Measurements from ENCODE around the gene LRRC53. TPM values are rescaled to one million over a fixed set of nuclear protein-coding genes. Genes with fewer than 3 reads are reported as not detected.

LRRC53 gene
- polyA plus RNA-seq, 3 donors, result not detected

DNA sequence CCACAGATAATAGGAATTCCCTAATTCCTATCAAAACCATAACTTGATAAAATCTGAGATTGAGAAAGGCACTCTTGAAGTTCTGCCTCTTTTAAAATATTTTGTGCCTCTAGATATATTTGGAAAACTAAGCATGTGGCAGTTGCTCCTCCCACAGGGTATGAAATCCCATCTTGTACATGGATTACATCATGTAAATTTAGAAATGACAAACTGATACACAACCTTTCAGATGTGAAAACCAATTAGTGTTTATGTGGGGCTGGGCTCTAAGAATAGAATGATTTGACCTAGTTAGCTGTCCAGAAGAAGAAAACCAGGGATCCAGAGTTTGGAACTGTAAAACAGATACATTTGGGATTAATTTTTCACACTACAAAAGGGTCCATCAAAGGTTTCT, 15.7 kb downstream of the LRRC53 start:
- Mint-ChIP-seq H3K27me3 (ENCODE audit: low read depth in 3 of 3) (peaks cover 0 to 2% (median 0%) of the 10 kb centered on the region in 3 donors), H3K36me3 (no peaks in the 10 kb centered on the region), H3K4me3 (no peak overlapping the region), H3K9me3 (peaks cover 0 to 5% (median 0%) of the 10 kb centered on the region in 7 donors), H3K4me1 (no peaks in the 10 kb centered on the region), H3K27ac (no peak overlapping the region)
- TF ChIP-seq, protein P1, sequence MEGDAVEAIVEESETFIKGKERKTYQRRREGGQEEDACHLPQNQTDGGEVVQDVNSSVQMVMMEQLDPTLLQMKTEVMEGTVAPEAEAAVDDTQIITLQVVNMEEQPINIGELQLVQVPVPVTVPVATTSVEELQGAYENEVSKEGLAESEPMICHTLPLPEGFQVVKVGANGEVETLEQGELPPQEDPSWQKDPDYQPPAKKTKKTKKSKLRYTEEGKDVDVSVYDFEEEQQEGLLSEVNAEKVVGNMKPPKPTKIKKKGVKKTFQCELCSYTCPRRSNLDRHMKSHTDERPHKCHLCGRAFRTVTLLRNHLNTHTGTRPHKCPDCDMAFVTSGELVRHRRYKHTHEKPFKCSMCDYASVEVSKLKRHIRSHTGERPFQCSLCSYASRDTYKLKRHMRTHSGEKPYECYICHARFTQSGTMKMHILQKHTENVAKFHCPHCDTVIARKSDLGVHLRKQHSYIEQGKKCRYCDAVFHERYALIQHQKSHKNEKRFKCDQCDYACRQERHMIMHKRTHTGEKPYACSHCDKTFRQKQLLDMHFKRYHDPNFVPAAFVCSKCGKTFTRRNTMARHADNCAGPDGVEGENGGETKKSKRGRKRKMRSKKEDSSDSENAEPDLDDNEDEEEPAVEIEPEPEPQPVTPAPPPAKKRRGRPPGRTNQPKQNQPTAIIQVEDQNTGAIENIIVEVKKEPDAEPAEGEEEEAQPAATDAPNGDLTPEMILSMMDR (IDR thresholded peaks at IDR 0.05), result no peak
- Histone ChIP-seq H4K20me1 (ENCODE audit: insufficient read depth, low read length) (no peaks in the 10 kb centered on the region), H3K27ac (ENCODE audit: low read depth in 1 of 2, low read length in 2 of 2) (no peak overlapping the region), H3K79me2 (ENCODE audit: insufficient read depth, low read length) (no peaks in the 10 kb centered on the region), H3K9ac (ENCODE audit: insufficient read depth, low read length, poor library complexity, severe bottlenecking) (no peak overlapping the region), H3K4me3 (replicated peaks in 1 of 3; ENCODE audit: low read depth in 2 of 3, low read length in 3 of 3) (no peak overlapping the region), H2AFZ (ENCODE audit: insufficient read depth, low read depth, low read length, poor library complexity, severe bottlenecking) (no peak overlapping the region), H3K36me3 (replicated peaks in 1 of 2; ENCODE audit: control insufficient read depth in 1 of 2, insufficient read depth in 2 of 2, low read length in 2 of 2) (no peaks in the 10 kb centered on the region), H3K4me2 (replicated peaks; ENCODE audit: extremely low read depth, low read length, poor library complexity, severe bottlenecking) (no peak overlapping the region), H3K27me3 (ENCODE audit: control insufficient read depth in 2 of 2, insufficient read depth in 2 of 2, low read length in 2 of 2) (no peaks in the 10 kb centered on the region), H3K4me1 (ENCODE audit: control insufficient read depth in 1 of 2, insufficient read depth in 2 of 2, low read length in 2 of 2) (no peaks in the 10 kb centered on the region), H3K9me3 (replicated peaks in 1 of 2; ENCODE audit: control insufficient read depth in 1 of 2, insufficient read depth in 1 of 2, low read length in 2 of 2) (no peaks in the 10 kb centered on the region)
- DNase-seq, result no peak
- intact Hi-C loops (cut with micrococcal nuclease), result no loop called here

DNA sequence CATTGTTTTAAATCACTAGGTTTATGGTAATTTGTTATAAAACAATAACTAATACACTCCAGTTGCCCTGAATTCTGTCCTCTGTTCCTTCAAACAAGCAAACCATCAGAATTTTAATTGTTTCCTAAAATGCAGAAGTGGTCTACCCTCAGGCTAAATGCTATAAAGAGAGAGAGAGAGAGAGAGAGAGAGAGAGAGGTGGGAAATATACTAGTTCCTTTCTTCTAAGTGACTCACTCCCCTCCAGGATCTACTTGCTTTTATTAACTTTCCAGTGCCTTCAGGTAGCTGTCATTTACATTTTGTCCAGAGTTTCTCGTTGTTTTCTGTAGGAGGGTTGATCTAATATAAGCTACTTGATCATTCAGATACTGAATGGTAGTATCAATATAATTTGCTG, 26.4 kb downstream of the LRRC53 start:
- H3K9me3 ChIP-seq (replicated peaks in 1 of 2; ENCODE audit: control insufficient read depth in 1 of 2, insufficient read depth in 1 of 2, low read length in 2 of 2), result no peaks in the 10 kb centered on the region
- no peak overlapping the region for H3K4me3 ChIP-seq (replicated peaks in 1 of 3; ENCODE audit: low read depth in 2 of 3, low read length in 3 of 3)
- no peaks in the 10 kb centered on the region for H3K27me3 Mint-ChIP-seq (ENCODE audit: low read depth in 3 of 3)
- no peaks in the 10 kb centered on the region for H3K4me1 Mint-ChIP-seq
- TF ChIP-seq, protein P1 (IDR thresholded peaks at IDR 0.05), result no peak
- no peak overlapping the region for H3K9ac ChIP-seq (ENCODE audit: insufficient read depth, low read length, poor library complexity, severe bottlenecking)
- H3K4me3 Mint-ChIP-seq, result no peak overlapping the region
- no peak overlapping the region for H3K27ac ChIP-seq (ENCODE audit: low read depth in 1 of 2, low read length in 2 of 2)
- no peaks in the 10 kb centered on the region for H3K36me3 ChIP-seq (replicated peaks in 1 of 2; ENCODE audit: control insufficient read depth in 1 of 2, insufficient read depth in 2 of 2, low read length in 2 of 2)
- intact Hi-C loops (cut with micrococcal nuclease), result no loop called here
- no peaks in the 10 kb centered on the region for H3K79me2 ChIP-seq (ENCODE audit: insufficient read depth, low read length)
- H3K27me3 ChIP-seq (ENCODE audit: control insufficient read depth in 2 of 2, insufficient read depth in 2 of 2, low read length in 2 of 2), result no peaks in the 10 kb centered on the region
- H2AFZ ChIP-seq (ENCODE audit: insufficient read depth, low read depth, low read length, poor library complexity, severe bottlenecking), result no peak overlapping the region
- H3K4me2 ChIP-seq (replicated peaks; ENCODE audit: extremely low read depth, low read length, poor library complexity, severe bottlenecking), result no peak overlapping the region
- peaks cover 0 to 2% (median 0%) of the 10 kb centered on the region in 7 donors for H3K9me3 Mint-ChIP-seq
- H4K20me1 ChIP-seq (ENCODE audit: insufficient read depth, low read length), result no peaks in the 10 kb centered on the region
- H3K36me3 Mint-ChIP-seq, result no peaks in the 10 kb centered on the region
- no peak overlapping the region for H3K27ac Mint-ChIP-seq
- no peaks in the 10 kb centered on the region for H3K4me1 ChIP-seq (ENCODE audit: control insufficient read depth in 1 of 2, insufficient read depth in 2 of 2, low read length in 2 of 2)
- no peak for DNase-seq
- WGBS (ENCODE audit: insufficient coverage), result no CpG with 5 or more reads among the region's 1 CpG
